K562 (cell line): ENCODE results near the gene PTK7. TPM values are rescaled to one million over a fixed set of nuclear protein-coding genes. Genes with fewer than 3 reads are reported as not detected.

Source experiments
- ATAC-seq: fragments of 200-7000 bp; cut with Tn5 transposase; 3 replicates; pipeline ENCODE4 v1.9.1; 2020; ENCODE audit warnings: moderate library complexity
- BruUV-seq: library from RNA; stranded (reverse); fragments of 400-500 nt; replicated peaks from 2 replicates; lab custom pipeline; 2021; lab: Mats Ljungman, UMichigan
- CTCF ChIA-PET: fragments of 300-600 bp; formaldehyde crosslinking; extraction: SDS; loops from one replicate; lab custom pipeline; 2021; ENCODE audit warnings: low intra/inter-chr PET ratio; lab: Yijun Ruan, JAX
- POLR2A ChIA-PET: fragments of 300-600, 350-650 bp; sonication (Branson Sonifier 250); formaldehyde crosslinking; extraction: SDS; loops from one replicate; lab custom pipeline; 2021; ENCODE audit warnings: antibody characterized with exemption, inconsistent platforms; lab: Yijun Ruan, JAX
- DNase-seq, 4 experiments: peaks; one replicate each; pipeline versions ENCODE4 v3.0.0 to v3.0.0-alpha.2; 2011 to 2018; ENCODE audit warnings: low spot score in 3 of 4, mixed read lengths in 3 of 4; ENCODE audit errors: extremely low read depth in 1 of 4
- FAIRE-seq: peaks from 2 replicates; lab custom pipeline; 2011; peaks lifted over from hg19 to GRCh38; lab: Jason Lieb, UNC
- H2AFZ ChIP-seq: 2 replicates; pipeline ENCODE4 v1.6.0; 2011; ENCODE audit warnings: low read depth, low read length, control low read depth, inconsistent platforms
- H3K27ac ChIP-seq: fragments of 200-600 bp; 3 replicates; pipeline ENCODE4 v1.8.0; 2011; ENCODE audit warnings: low read depth, mild to moderate bottlenecking, control low read depth, inconsistent platforms, low read length, moderate library complexity, mixed read lengths; ENCODE audit errors: extremely low read depth
- H3K27me3 ChIP-seq, 2 experiments: fragments of 300-600 bp in 1 of 2; 2 replicates in 1 of 2; 3 replicates in 1 of 2; pipeline versions ENCODE4 v1.6.0 to v1.8.0; 2011; ENCODE audit warnings: inconsistent platforms in 2 of 2, low read length in 2 of 2, mild to moderate bottlenecking in 1 of 2, mixed read lengths in 1 of 2, moderate library complexity in 1 of 2; ENCODE audit not compliant: control insufficient read depth in 2 of 2, insufficient read depth in 2 of 2
- H3K36me3 ChIP-seq: fragments of 300-600 bp; 3 replicates; pipeline ENCODE4 v1.8.0; 2011; ENCODE audit warnings: mild to moderate bottlenecking, low read length, inconsistent platforms; ENCODE audit not compliant: control insufficient read depth, insufficient read depth
- H3K4me1 ChIP-seq, 2 experiments: fragments of 200-600 bp in 1 of 2; replicated peaks in 1 of 2; 2 replicates in 1 of 2; 3 replicates in 1 of 2; pipeline versions ENCODE4 v1.5.1 to v1.8.0; 2011; ENCODE audit warnings: inconsistent platforms in 2 of 2, low read length in 2 of 2, mild to moderate bottlenecking in 1 of 2, mixed read lengths in 1 of 2, moderate library complexity in 1 of 2; ENCODE audit not compliant: control insufficient read depth in 2 of 2, insufficient read depth in 2 of 2
- H3K4me2 ChIP-seq: 2 replicates; pipeline ENCODE4 v1.6.1; 2011; ENCODE audit warnings: low read length, control low read depth, inconsistent platforms, mixed read lengths; ENCODE audit not compliant: insufficient read depth
- H3K4me3 ChIP-seq: fragments of 200-600 bp; sonication (generic), shearing (Covaris generic); 2 replicates; pipeline ENCODE4 v1.5.1; 2016; ENCODE audit warnings: control low read depth, inconsistent platforms
- H3K79me2 ChIP-seq: fragments of 200-600 bp; 3 replicates; pipeline ENCODE4 v1.8.0; 2011; ENCODE audit warnings: low read length, inconsistent platforms; ENCODE audit not compliant: control insufficient read depth, insufficient read depth
- H3K9ac ChIP-seq, 2 experiments: 2 replicates each; pipeline versions ENCODE4 v1.6.0 to v1.6.1; 2011; ENCODE audit warnings: low read depth in 2 of 2, low read length in 2 of 2, control low read depth in 1 of 2, inconsistent platforms in 1 of 2, mild to moderate bottlenecking in 1 of 2, mixed read lengths in 1 of 2; ENCODE audit not compliant: insufficient read depth in 1 of 2
- H3K9me1 ChIP-seq: one replicate; pipeline ENCODE4 v1.6.0; 2011; ENCODE audit warnings: inconsistent platforms, mild to moderate bottlenecking, low read length, moderate library complexity; ENCODE audit not compliant: control insufficient read depth, insufficient read depth
- H3K9me3 ChIP-seq: replicated peaks from 2 replicates; pipeline ENCODE4 v1.5.1; 2011; ENCODE audit warnings: low read depth, low read length, inconsistent platforms; ENCODE audit not compliant: control insufficient read depth, insufficient read depth
- H4K20me1 ChIP-seq: replicated peaks from 2 replicates; pipeline ENCODE4 v1.6.1; 2011; ENCODE audit warnings: low read length, inconsistent platforms, mixed read lengths; ENCODE audit not compliant: control insufficient read depth, insufficient read depth
- ATF7 ChIP-seq: fragments of 450-650 bp; IDR thresholded peaks from 2 replicates; pipeline ENCODE4 v1.7.1; 2014; ENCODE audit warnings: mild to moderate bottlenecking, moderate library complexity
- GTF3C2 ChIP-seq: IDR thresholded peaks from 3 replicates; pipeline ENCODE4 v1.6.1; 2011; ENCODE audit warnings: borderline replicate concordance, mild to moderate bottlenecking, moderate library complexity; ENCODE audit not compliant: insufficient read length; ENCODE audit errors: extremely low read depth
- HEY1 ChIP-seq: fragments of 250-450 bp; sonication (Bioruptor Pico); IDR thresholded peaks from 2 replicates; pipeline ENCODE4 v1.5.0; 2020; ENCODE audit warnings: mild to moderate bottlenecking, moderate library complexity, borderline replicate concordance
- IRF1 ChIP-seq: sonication (generic); formaldehyde crosslinking; IDR thresholded peaks from 2 replicates; pipeline ENCODE4 v1.8.0; 2022; ENCODE audit warnings: missing genetic modification reagents, mild to moderate bottlenecking, borderline replicate concordance
- KLF13 ChIP-seq: fragments of 450-650 bp; IDR thresholded peaks from 2 replicates; pipeline ENCODE4 v1.6.1; 2016; ENCODE audit warnings: missing genetic modification characterization, low read depth, mild to moderate bottlenecking, missing compliant biosample characterization, moderate library complexity, borderline replicate concordance
- REST ChIP-seq, 2 experiments: fragments of 450-650 bp; formaldehyde crosslinking in 1 of 2; IDR thresholded peaks; 2 replicates each; pipeline versions ENCODE4 v1.4.0 to v1.6.1; 2014 to 2020; ENCODE audit warnings: mild to moderate bottlenecking in 2 of 2, borderline replicate concordance in 1 of 2, low read depth in 1 of 2
- ZNF133 ChIP-seq: fragments of 250-450 bp; sonication (Bioruptor Pico); IDR thresholded peaks from 2 replicates; pipeline ENCODE4 v1.4.0; 2020; ENCODE audit warnings: mild to moderate bottlenecking
- ZNF696 ChIP-seq: fragments of 250-450 bp; sonication (Bioruptor Pico); conservative IDR thresholded peaks from 2 replicates; pipeline ENCODE4 v1.4.0; 2020; ENCODE audit warnings: mild to moderate bottlenecking, moderate library complexity
- WGBS: fragments of 100-300 bp; shearing (Covaris generic); methylation state at CpG from one replicate; pipeline ENCODE4 v1.1.6; 2016; ENCODE audit warnings: low coverage, mixed read lengths; ENCODE audit not compliant: insufficient coverage; ENCODE audit errors: missing lambda C conversion rate; 5-methylcytosine and 5-hydroxymethylcytosine counted together
- in situ Hi-C: fragments of 300-500 bp; cut with MboI; formaldehyde crosslinking; loops from 4 replicates; pipeline ENCODE4 v1.15.0; 2018; ENCODE audit warnings: inconsistent platforms, mixed read lengths
- intact Hi-C: fragments of 100-400 bp; cut with micrococcal nuclease; formaldehyde crosslinking; loops from 2 replicates; pipeline ENCODE4 v1.14.2; 2022
- polyA plus RNA-seq, 8 experiments: library from polyadenylated mRNA; depleted of rRNA in 4 of 8; stranded (reverse) in 5 of 8; unstranded in 3 of 8; fragments of >200 nt; fragmentation: Nextera tagmentation in 2 of 8; fragmentation: Illumina TruSeq in 1 of 8; extraction: Ambion mirVana in 2 of 8; extraction: Trizol in 1 of 8; gene quantifications; 2 replicates each; pipeline versions ENCODE4 v1.2.1 to v1.2.3, GENCODE V29; 2011 to 2014; ENCODE audit warnings: inconsistent platforms in 1 of 8, missing spikeins in 1 of 8
- total RNA-seq, 7 experiments: library from RNA; depleted of rRNA in 6 of 7; stranded (reverse); fragments of >200 nt in 6 of 7; fragmentation: Illumina TruSeq in 2 of 7; extraction: Trizol in 2 of 7; gene quantifications; 2 replicates each; pipeline versions ENCODE4 v1.2.1 to v1.2.3, GENCODE V29; 2011 to 2021; ENCODE audit warnings: low replicate concordance in 1 of 7

PTK7 gene
- total and polyA plus RNA-seq, 9 of the 15 experiments (the other 6 are each of a cell fraction or from before 2014, with no cell fraction given): 0.20 to 6.8 (median 4.2) TPM

- H3K27ac ChIP-seq: no peak overlapping the region
- ATAC-seq (no peak), DNase-seq (no peak), FAIRE-seq (no peak)
- no peaks in the 10 kb centered on the region for H3K9me3 ChIP-seq
- H2AFZ ChIP-seq: no peak overlapping the region
- H3K9ac ChIP-seq: no peak overlapping the region
- H3K36me3 ChIP-seq: peaks cover 71% of the 10 kb centered on the region
- no peaks in the 10 kb centered on the region for H3K4me1 ChIP-seq
- POLR2A ChIA-PET: interaction anchor here (0.6 to 5.7 kb wide), 7 partner anchors 8 to 109 kb away, joined by 3 to 22 read pairs (median 4); partner anchors contain the start of genes CUL7 and RRP36
- H3K27me3 ChIP-seq: no peaks in the 10 kb centered on the region
- H3K4me3 ChIP-seq: no peak overlapping the region
- no peaks in the 10 kb centered on the region for H3K79me2 ChIP-seq
- in situ Hi-C loops: no loop called here
- intact Hi-C loops: no loop called here
- CTCF ChIA-PET: no interaction called here
- 82% methylated on average over 4 of the region's 4 CpGs for WGBS
- no peaks in the 10 kb centered on the region for H3K9me1 ChIP-seq
- no TSS peak for BruUV-seq
- no peak overlapping the region for H3K4me2 ChIP-seq
- H4K20me1 ChIP-seq: no peaks in the 10 kb centered on the region; the same call in 1 of the 2 replicates
- TF ChIP-seq ATF7 (no peak), REST (IDR thresholded peaks at IDR 0.05; ENCODE audit: borderline replicate concordance) (no peak), REST (CRISPR knock-in tag; IDR thresholded peaks at IDR 0.05; ENCODE audit: low read depth) (no peak), ZNF696 (CRISPR knock-in tag) (no peak), IRF1 (CRISPR knock-in tag) (no peak), HEY1 (CRISPR knock-in tag) (no peak), ZNF133 (CRISPR knock-in tag) (no peak), KLF13 (tag) (no peak), GTF3C2 (no peak)
Measured at GRCh38 chr6:43032326-43032725, 43.8 kb upstream of the PTK7 start.
